ENCODE data around the gene P2RX3. TPM values are rescaled to one million over a fixed set of nuclear protein-coding genes. Genes with fewer than 3 reads are reported as not detected.

Gene P2RX3
- total RNA-seq, 1 experiment from 2014 or later: 0.15 TPM

GRCh38 chr11:57407010-57407920 is 69.1 kb downstream of the P2RX3 start:
- H3K56ac ChIP-seq (ENCODE audit: insufficient read length, low read depth, low read length): no peak overlapping the region
- H4K91ac ChIP-seq (ENCODE audit: insufficient read length, low read depth, low read length): no peak overlapping the region
- H2AK5ac ChIP-seq (ENCODE audit: insufficient read length, low read length): no peak overlapping the region
- H3T11ph ChIP-seq (ENCODE audit: low read length): no peak overlapping the region
- no peak overlapping the region for H2BK5ac ChIP-seq (ENCODE audit: insufficient read length, low read length)
- no peak overlapping the region for H3K4me2 ChIP-seq (ENCODE audit: insufficient read depth, insufficient read length, low read length)
- H3K27ac ChIP-seq (ENCODE audit: insufficient read length, low read depth, low read length): no peak overlapping the region
- H3K27me3 ChIP-seq (ENCODE audit: insufficient read depth, low read length): no peaks in the 10 kb centered on the region
- H2BK20ac ChIP-seq (ENCODE audit: low read depth, low read length, poor library complexity, severe bottlenecking): no peak overlapping the region
- no peak overlapping the region for H3K14ac ChIP-seq (ENCODE audit: insufficient read depth, low read length)
- Mint-ChIP-seq H3K9me3 (no peaks in the 10 kb centered on the region; a peak in 1 of 5 replicates), H3K4me1 (0 out of 4 replicates have a peak, but pooled peaks cover 0 to 3% of the 10 kb centered on the region in 2 experiments), H3K27ac (no peak overlapping the region), H3K27me3 (ENCODE audit: low read depth) (peaks cover 3% of the 10 kb centered on the region; the same call in 1 of the 2 replicates), H3K36me3 (ENCODE audit: insufficient read depth in 1 of 3, low read depth in 3 of 3) (peaks cover 12 to 37% (median 20%) of the 10 kb centered on the region in 3 experiments; a peak in 6 of 7 replicates), H3K4me3 (no peak overlapping the region)
- no peak for TF ChIP-seq CTCF (conservative IDR thresholded peaks at IDR 0.05)
- H3K23ac ChIP-seq (ENCODE audit: insufficient read length, low read depth, low read length): no peak overlapping the region
- no peak for DNase-seq
- no CpG with 5 or more reads among the region's 9 CpGs for WGBS (ENCODE audit: extremely low coverage, insufficient read length, low lambda C conversion rate)
- H2BK12ac ChIP-seq (ENCODE audit: insufficient read length, low read depth, low read length): no peak overlapping the region
- H2BK15ac ChIP-seq (ENCODE audit: low read depth, low read length): no peak overlapping the region
- H3K4ac ChIP-seq (ENCODE audit: low read depth, low read length): no peak overlapping the region
- no peaks in the 10 kb centered on the region for H3K9me3 ChIP-seq (ENCODE audit: control insufficient read depth, low read depth, low read length)
- no peaks in the 10 kb centered on the region for H4K20me1 ChIP-seq (ENCODE audit: control insufficient read depth, insufficient read depth, insufficient read length)
- no peak overlapping the region for H4K8ac ChIP-seq (replicated peaks; ENCODE audit: insufficient read length, low read depth, low read length)
- no peaks in the 10 kb centered on the region for H3K23me2 ChIP-seq (ENCODE audit: insufficient read length, low read depth, low read length, poor library complexity, severe bottlenecking)
- no peak overlapping the region for H2BK120ac ChIP-seq (ENCODE audit: low read depth, low read length, poor library complexity, severe bottlenecking)
- H3K18ac ChIP-seq (ENCODE audit: insufficient read length, low read depth, low read length): no peak overlapping the region
- H3K79me2 ChIP-seq (ENCODE audit: insufficient read depth, low read length): no peaks in the 10 kb centered on the region
- no peaks in the 10 kb centered on the region for H3K79me1 ChIP-seq (ENCODE audit: insufficient read depth, low read depth, low read length, poor library complexity, severe bottlenecking)
- H4K5ac ChIP-seq (ENCODE audit: insufficient read length, low read depth, low read length): no peak overlapping the region
- H3K4me1 ChIP-seq (ENCODE audit: insufficient read depth, low read length): no peaks in the 10 kb centered on the region
- no peak overlapping the region for H2AFZ ChIP-seq (ENCODE audit: low read length)
- no peak overlapping the region for H3K9ac ChIP-seq (ENCODE audit: extremely low read depth, insufficient read length, low read length)

Measured in H9 (cell line).